Aorta (tissue), 5 donors: ENCODE data around the gene FBXL2. TPM values are rescaled to one million over a fixed set of nuclear protein-coding genes. Genes with fewer than 3 reads are reported as not detected.

ENCODE experiments used
- ATAC-seq: fragments of 200-7000 bp; cut with Tn5 transposase; one replicate; pipeline ENCODE4 v1.9.1; 2022; ENCODE audit warnings: moderate library complexity; ENCODE audit not compliant: low FRiP score
- DNase-seq, 2 donors: peaks; one replicate each; pipeline ENCODE4 v3.0.0-alpha.2; 2020
- H3K27ac ChIP-seq, 2 donors: one replicate each; pipeline ENCODE4 v1.5.1; 2013; ENCODE audit warnings: low read length in 2 of 2, mild to moderate bottlenecking in 2 of 2, moderate library complexity in 2 of 2, control low read depth in 1 of 2, inconsistent platforms in 1 of 2, low read depth in 1 of 2
- H3K27me3 ChIP-seq, 2 donors: one replicate each; pipeline ENCODE4 v1.6.1; 2013; ENCODE audit warnings: control low read depth in 1 of 2, low read length in 1 of 2, mild to moderate bottlenecking in 1 of 2, moderate library complexity in 1 of 2; ENCODE audit not compliant: insufficient read depth in 2 of 2, control insufficient read depth in 1 of 2
- H3K36me3 ChIP-seq, 2 donors: one replicate each; pipeline ENCODE4 v1.6.1; 2013; ENCODE audit warnings: control low read depth in 1 of 2, low read length in 1 of 2, mild to moderate bottlenecking in 1 of 2; ENCODE audit not compliant: insufficient read depth in 2 of 2, control insufficient read depth in 1 of 2
- H3K4me1 ChIP-seq, 2 donors: one replicate each; pipeline ENCODE4 v1.6.1; 2013; ENCODE audit warnings: low read length in 2 of 2, control low read depth in 1 of 2, mild to moderate bottlenecking in 1 of 2, moderate library complexity in 1 of 2; ENCODE audit not compliant: insufficient read depth in 2 of 2, control insufficient read depth in 1 of 2
- H3K4me3 ChIP-seq, 2 donors: one replicate each; pipeline ENCODE4 v1.5.1; 2013; ENCODE audit warnings: low read length in 2 of 2, control low read depth in 1 of 2, mild to moderate bottlenecking in 1 of 2
- H3K9me3 ChIP-seq: one replicate; pipeline ENCODE4 v1.6.1; 2013; ENCODE audit warnings: mild to moderate bottlenecking, low read length; ENCODE audit not compliant: control insufficient read depth
- WGBS, 2 donors: extraction: QIAGEN DNeasy Blood & Tissue Kit; methylation state at CpG; one replicate each; pipeline ENCODE4 v1.1.7; 2013; 5-methylcytosine and 5-hydroxymethylcytosine counted together
- intact Hi-C, 2 donors: fragments of 100-400 bp; cut with DNase I; formaldehyde crosslinking; loops; one replicate each; pipeline versions ENCODE4 v1.14.2 to v1.15.0; 2022
- polyA plus RNA-seq, 2 donors: library from polyadenylated mRNA; stranded (reverse); fragments of 200-250 nt; gene quantifications; one replicate each; pipeline ENCODE4 v1.2.3, GENCODE V29; 2013
- total RNA-seq, 2 donors: library from RNA; stranded (reverse); fragmentation: NEBNext Ultra II Directional; extraction: Animal tissue kit (Norgen Biotek cat#: 25700); gene quantifications; one replicate each; pipeline ENCODE4 v1.2.1, GENCODE V29; 2021
- donor health status: healthy with polysubstance abuse.
- donor health status: Bipolar disorder and iron deficiency.
- donor health status: DM: no; HTN: no; CAD: no.
- donor health status: DM: no; HTN: no; CAD: no.
- donor health status: DM: yes; HTN: yes; CAD: no.

The FBXL2 gene
- total and polyA plus RNA-seq, 4 donors, result 8.0 to 23.8 (median 15.8) TPM

DNA sequence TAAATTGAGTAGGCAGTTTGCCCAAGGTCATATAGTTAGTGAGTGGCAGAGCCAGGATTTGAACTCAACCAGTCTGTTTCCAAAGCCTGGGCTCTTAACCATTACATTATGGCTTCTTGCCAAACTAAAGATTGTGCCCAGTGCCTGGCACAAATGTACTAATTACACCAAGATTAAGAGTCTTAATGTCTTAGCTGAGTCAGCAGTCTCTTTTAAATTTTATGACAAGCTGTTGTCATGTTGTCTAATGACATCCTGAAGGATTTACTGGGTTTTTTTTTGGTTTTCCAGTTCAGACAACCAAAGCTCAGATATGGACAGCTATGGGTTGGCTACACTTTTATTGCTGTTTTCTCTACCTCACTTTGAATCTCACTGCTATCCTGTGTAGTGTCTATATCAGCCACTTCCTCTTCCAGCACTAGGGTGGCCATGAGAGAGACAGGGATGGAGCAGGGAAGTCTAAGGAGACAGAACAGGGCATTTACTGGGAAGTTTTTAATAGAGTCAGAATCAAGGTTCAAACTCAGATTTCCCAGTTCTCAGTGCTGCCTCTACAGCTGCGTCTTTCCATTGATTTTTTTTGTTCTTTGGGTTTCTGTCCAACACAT, 10.5 kb downstream of the FBXL2 start:
- ATAC-seq, result no peak
- no peak overlapping the region for H3K27ac ChIP-seq
- peaks cover 3% of the 10 kb centered on the region for H3K9me3 ChIP-seq
- 86 to 97% methylated on average over 1 of the region's 1 CpG for WGBS, 2 donors
- H3K4me1 ChIP-seq, result no peaks in the 10 kb centered on the region
- H3K36me3 ChIP-seq, result no peaks in the 10 kb centered on the region
- no peaks in the 10 kb centered on the region for H3K27me3 ChIP-seq
- DNase-seq, result no peak
- H3K4me3 ChIP-seq, result no peak overlapping the region
- intact Hi-C loops, result no loop called here

DNA sequence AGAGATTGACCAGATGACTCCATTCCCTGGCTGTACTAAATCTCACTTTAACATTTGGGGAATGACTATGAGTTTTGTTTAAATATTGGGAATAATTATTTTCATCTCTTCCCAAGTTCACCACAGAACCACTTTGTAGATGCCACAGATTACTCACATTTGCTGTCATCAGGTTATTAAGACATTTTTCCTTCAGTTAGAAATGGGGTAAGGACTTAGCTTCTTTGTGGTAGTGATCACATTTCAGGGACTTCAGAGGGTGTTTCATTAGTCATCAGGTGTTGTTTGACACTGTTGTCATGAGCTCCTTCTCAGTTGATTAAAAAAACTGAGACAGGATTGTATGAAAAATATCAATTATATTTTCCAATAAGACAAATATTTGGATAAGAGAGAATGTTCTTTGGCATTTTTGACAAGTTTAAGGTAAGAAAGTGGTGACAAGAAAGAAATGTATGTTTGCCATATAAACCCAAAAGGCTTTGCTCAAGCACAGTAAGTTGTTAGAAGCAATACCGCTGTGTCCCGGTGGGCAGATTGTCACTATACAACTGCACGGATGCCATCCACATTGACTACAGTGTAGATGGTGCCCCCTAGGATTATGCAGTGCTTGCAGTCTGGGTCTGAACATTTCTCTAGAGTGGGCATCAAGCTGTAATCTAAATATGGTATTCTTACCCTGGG, 22.3 kb downstream of the FBXL2 start:
- Histone ChIP-seq H3K9me3 (no peaks in the 10 kb centered on the region), H3K27ac (peak overlapping the region; percentile 43 to 92), H3K36me3 (no peaks in the 10 kb centered on the region), H3K4me3 (no peak overlapping the region), H3K27me3 (no peaks in the 10 kb centered on the region), H3K4me1 (no peaks in the 10 kb centered on the region)
- no peak for DNase-seq
- 43 to 68% methylated on average over 3 of the region's 3 CpGs for WGBS, 2 donors
- intact Hi-C loops, result no loop called here
- no peak for ATAC-seq

DNA sequence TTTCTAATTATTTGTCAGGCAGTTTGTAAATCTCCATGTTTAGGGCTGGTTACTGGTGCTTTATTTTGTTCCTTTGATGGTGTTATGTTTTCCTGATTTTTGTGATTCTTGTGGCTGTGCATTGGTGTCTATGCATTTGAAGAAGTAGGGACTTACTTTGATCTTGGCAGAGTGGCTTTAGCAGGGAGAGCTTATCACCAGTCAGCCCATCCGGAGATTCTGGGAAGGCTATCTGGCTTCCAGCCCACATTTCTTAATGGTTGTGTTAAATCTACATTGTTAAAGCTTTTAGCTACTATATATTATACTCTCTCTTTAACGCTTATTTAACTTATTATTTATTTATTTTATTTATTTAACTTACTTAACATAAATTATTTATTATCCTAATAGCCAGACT, 35.1 kb downstream of the FBXL2 start:
- ATAC-seq, result no peak

DNA sequence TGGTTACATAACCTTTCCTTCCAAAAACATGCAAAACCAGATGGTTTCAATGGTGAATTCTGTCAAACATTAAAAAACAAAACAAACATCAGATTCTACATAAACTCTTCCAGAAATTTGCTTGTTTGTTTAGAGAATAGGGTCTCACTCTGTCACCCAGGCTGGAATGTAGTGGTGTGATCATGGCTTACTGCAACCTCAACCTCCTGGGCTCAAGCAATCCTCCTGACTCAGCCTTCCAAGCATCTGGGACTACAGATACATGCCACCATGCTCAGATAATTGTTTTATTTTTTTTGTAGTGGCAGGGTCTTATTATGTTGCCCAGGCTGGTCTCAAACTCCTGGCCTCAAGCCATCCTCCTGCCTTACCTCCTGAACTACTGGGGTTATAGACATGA, 36.1 kb downstream of the FBXL2 start:
- DNase-seq (no peak), ATAC-seq (no peak)
- Histone ChIP-seq H3K4me3 (no peak overlapping the region), H3K36me3 (no peaks in the 10 kb centered on the region), H3K4me1 (no peaks in the 10 kb centered on the region), H3K27me3 (no peaks in the 10 kb centered on the region), H3K27ac (no peak overlapping the region), H3K9me3 (no peaks in the 10 kb centered on the region)
- intact Hi-C loops, result no loop called here

More for the DNA sequence above, 35.1 kb downstream of the FBXL2 start:
- H3K4me1 ChIP-seq, result no peaks in the 10 kb centered on the region
- no peak for DNase-seq
- H3K27me3 ChIP-seq, result no peaks in the 10 kb centered on the region
- WGBS, 2 donors, result 55 to 73% methylated on average over 2 of the region's 2 CpGs
- no peak overlapping the region for H3K4me3 ChIP-seq
- no peak overlapping the region for H3K27ac ChIP-seq
- H3K36me3 ChIP-seq, result no peaks in the 10 kb centered on the region
- no peaks in the 10 kb centered on the region for H3K9me3 ChIP-seq
- intact Hi-C loops, result no loop called here

DNA sequence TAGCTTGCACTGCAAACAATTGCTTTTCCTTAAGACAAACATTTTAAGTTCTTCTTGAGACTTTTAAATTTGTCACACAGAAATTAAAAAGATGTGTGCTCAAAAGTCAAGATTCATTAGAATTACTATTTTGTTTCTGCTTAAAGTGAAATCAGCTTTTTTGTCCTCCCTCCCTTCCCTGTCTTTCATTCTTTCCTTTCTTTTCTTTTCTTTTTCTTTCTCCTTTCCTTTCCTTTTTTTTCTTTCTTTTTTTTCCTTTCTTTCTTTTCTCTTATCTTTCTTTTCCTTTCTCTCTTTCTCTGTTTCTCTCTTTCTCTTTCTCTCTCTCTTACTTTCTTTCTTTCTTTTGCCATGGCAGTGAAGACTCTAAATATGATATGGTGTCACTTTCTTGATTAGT, 37.8 kb downstream of the FBXL2 start:
- H3K4me3 ChIP-seq, result no peak overlapping the region
- no peak overlapping the region for H3K27ac ChIP-seq
- H3K9me3 ChIP-seq, result no peaks in the 10 kb centered on the region
- ATAC-seq (no peak), DNase-seq (no peak)
- H3K36me3 ChIP-seq, result no peaks in the 10 kb centered on the region
- no peaks in the 10 kb centered on the region for H3K27me3 ChIP-seq
- H3K4me1 ChIP-seq, result no peaks in the 10 kb centered on the region
- intact Hi-C loops, result no loop called here

DNA sequence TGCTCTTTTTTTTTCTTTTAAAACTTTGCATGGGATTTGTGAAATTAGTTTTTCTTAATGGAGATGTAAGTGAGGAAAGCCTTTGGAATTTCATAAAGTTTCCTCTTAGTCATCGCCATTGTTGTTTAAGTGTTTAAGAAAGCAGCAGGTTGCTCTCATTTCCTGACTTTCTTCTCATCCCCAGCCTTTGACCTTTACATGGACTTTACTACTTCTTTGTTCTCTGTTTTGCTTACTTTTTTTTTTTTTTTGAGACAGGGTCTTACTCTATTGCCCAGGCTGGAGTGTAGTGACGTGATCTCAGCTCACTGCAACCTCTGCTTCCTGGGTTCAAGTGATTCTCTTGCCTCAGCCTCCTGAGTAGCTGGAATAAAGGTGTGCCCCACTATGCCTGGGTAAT, 38.6 kb downstream of the FBXL2 start:
- H3K27ac ChIP-seq, result no peak overlapping the region
- no peaks in the 10 kb centered on the region for H3K27me3 ChIP-seq
- H3K4me1 ChIP-seq, result no peaks in the 10 kb centered on the region
- no peaks in the 10 kb centered on the region for H3K36me3 ChIP-seq
- DNase-seq (no peak), ATAC-seq (no peak)
- no peaks in the 10 kb centered on the region for H3K9me3 ChIP-seq
- H3K4me3 ChIP-seq, result no peak overlapping the region
- intact Hi-C loops, result no loop called here
- 96 to 97% methylated on average over 2 of the region's 2 CpGs for WGBS, 2 donors

DNA sequence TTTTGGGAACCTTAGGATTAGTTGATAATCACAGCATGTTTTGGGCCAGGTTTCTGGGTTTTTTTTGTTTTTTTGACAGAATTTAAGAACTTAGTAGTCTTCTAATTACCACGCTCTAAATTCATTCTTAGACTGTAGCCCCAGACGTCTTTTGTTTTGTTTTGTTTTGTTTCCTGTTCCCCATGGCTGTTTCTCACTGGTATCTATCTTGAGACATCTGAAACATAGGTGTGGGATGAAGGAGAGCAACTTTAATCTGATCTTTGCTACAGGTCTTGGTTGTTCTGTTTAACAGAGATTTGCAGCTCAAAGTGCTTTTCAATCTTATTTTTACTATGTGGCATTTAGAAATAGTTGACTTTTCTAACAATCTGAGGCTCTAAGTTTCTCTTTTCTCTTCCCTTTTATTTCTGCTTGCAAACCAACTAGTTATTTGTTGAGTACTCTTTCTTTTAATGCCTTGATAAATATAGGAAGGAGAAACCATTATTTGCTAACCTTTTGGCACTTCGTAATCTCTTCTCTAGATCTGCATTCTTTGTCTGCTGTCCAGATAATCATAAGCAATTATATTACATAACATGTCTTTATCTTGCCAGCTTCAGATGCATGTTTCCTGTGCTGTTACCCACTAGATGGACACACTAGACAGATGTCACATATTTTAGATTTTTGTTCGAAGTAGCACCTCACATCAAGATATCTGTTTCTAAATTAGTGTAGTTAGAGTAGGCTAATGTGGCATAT, 40.9 kb downstream of the FBXL2 start:
- Histone ChIP-seq H3K27me3 (no peaks in the 10 kb centered on the region), H3K9me3 (no peaks in the 10 kb centered on the region), H3K27ac (no peak overlapping the region), H3K4me3 (no peak overlapping the region), H3K4me1 (peaks cover 0 to 2% of the 10 kb centered on the region in 2 donors), H3K36me3 (no peaks in the 10 kb centered on the region)
- no peak for DNase-seq
- intact Hi-C loops, result no loop called here
- WGBS, 2 donors, result 64 to 65% methylated on average over 4 of the region's 4 CpGs
- no peak for ATAC-seq

DNA sequence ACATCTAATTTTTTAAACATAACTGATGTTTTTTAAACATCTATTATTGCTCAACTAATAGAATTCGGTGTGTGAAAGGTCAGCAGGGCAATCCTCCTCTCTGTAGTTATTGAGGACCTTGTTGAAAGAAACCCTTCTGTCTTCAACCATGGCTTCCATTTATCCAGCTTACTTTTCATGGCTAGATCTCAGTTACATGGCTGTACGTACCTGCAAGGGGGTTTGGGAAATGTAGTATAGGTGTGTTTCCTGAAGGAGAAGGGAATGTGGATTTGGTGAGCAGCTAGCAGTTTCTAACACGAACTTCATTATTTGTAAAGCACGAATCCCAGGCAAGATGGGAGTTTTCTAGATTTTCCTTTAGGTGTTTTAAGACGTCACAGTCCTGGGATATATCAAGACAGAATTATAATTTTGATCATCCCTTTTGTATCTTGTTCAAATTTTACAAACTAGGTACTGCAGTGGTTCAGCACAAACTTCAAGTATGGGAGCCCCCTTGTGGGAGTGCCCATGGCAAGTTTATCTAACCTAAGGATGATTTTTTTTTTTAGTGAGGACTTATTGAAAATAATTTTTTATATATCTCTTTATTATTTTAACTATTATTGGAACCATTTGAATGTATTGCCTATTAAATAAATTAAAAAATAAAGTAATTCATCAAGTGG, 41.6 kb downstream of the FBXL2 start:
- 78 to 83% methylated on average over 5 of the region's 5 CpGs for WGBS, 2 donors
- Histone ChIP-seq H3K4me3 (no peak overlapping the region), H3K27ac (no peak overlapping the region), H3K9me3 (no peaks in the 10 kb centered on the region), H3K4me1 (peaks cover 0 to 2% of the 10 kb centered on the region in 2 donors), H3K36me3 (no peaks in the 10 kb centered on the region), H3K27me3 (no peaks in the 10 kb centered on the region)
- ATAC-seq (no peak), DNase-seq (no peak)
- intact Hi-C loops, result no loop called here
